BLaER1 (cell line): ENCODE measurements around the gene TFCP2.
A peak's percentile ranks its signal among the peaks of the same experiment; 100 is the strongest.
"Not testable (repeated sequence)": the region's sequence is repeated elsewhere in the genome, so short reads cannot be mapped to it uniquely, and the experiment has no call there.

ENCODE experiments used
- H3K27ac ChIP-seq: shearing (Covaris generic); formaldehyde crosslinking; 2 replicates; pipeline ENCODE4 v1.8.1; 2022
- H3K27me3 ChIP-seq: shearing (Covaris generic); formaldehyde crosslinking; 2 replicates; pipeline ENCODE4 v1.8.1; 2022
- H3K36me3 ChIP-seq: shearing (Covaris generic); formaldehyde crosslinking; 2 replicates; pipeline ENCODE4 v1.8.1; 2022
- H3K4me1 ChIP-seq: shearing (Covaris generic); formaldehyde crosslinking; 2 replicates; pipeline ENCODE4 v1.8.1; 2022
- H3K4me2 ChIP-seq: shearing (Covaris generic); formaldehyde crosslinking; 2 replicates; pipeline ENCODE4 v1.8.1; 2022
- H3K4me3 ChIP-seq: shearing (Covaris generic); formaldehyde crosslinking; 2 replicates; pipeline ENCODE4 v1.8.1; 2022
- H3K9ac ChIP-seq: shearing (Covaris generic); formaldehyde crosslinking; 2 replicates; pipeline ENCODE4 v1.8.1; 2022
- H3K9me3 ChIP-seq: shearing (Covaris generic); formaldehyde crosslinking; 2 replicates; pipeline ENCODE4 v1.8.1; 2022
- H4K20me1 ChIP-seq: shearing (Covaris generic); formaldehyde crosslinking; 2 replicates; pipeline ENCODE4 v1.8.1; 2022
- Cebpa-rat ChIP-seq: shearing (Covaris generic); IDR thresholded peaks from 2 replicates; pipeline ENCODE4 v1.8.1; 2022

Gene TFCP2, protein sequence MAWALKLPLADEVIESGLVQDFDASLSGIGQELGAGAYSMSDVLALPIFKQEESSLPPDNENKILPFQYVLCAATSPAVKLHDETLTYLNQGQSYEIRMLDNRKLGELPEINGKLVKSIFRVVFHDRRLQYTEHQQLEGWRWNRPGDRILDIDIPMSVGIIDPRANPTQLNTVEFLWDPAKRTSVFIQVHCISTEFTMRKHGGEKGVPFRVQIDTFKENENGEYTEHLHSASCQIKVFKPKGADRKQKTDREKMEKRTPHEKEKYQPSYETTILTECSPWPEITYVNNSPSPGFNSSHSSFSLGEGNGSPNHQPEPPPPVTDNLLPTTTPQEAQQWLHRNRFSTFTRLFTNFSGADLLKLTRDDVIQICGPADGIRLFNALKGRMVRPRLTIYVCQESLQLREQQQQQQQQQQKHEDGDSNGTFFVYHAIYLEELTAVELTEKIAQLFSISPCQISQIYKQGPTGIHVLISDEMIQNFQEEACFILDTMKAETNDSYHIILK

DNA sequence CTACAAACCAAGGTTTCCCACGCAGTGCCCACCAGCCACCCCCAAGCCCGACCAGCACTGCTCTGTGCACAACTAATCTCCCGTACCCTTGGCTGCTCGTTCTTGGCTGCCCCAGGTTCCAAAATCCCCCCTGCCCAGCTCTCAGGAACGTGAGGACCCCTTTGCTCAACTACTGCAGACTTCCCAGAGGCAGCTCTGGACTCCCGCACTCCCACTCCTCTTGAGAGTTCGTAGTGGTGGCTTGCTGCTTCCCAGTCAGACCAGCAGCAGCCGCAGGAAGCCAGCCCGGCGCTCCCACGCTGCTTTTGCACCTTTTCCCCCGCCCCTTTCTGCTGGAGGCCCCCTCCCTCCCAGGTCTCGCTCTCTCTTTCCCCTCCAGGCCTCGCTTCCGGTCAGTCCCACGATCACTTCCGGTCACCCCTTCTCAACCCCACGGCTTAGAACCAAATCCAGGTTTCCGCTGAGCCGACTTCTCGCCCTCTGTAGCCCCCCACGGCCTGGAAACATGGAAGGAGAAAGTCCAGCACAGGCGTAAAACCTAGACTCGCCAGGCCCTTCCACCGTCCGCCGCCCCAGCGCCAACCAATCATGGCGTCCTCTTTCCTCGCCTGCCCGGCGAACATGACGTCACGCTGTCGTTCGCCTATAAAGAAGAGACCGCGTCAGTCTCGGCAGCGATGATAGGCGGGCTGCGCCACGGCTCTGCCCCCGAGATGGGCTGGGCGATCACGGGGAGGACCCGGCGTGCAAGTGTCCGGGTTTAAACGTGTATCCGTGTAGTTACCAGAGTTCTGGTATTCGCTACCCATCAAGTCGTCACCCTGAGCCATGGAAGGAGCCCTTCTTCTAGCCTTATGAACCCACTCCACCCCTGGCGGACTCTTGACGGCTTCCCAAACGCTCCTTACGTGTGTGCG, at the start of gene TFCP2:
TSS of gene TFCP2 (minus strand) at position 621 of the 917 bp plus-strand sequence. CDS start 713 bp downstream, outside the sequence.
- H4K20me1 ChIP-seq = no peaks in the 10 kb centered on the region
- H3K27me3 ChIP-seq = peaks cover 24% of the 10 kb centered on the region
- no peaks in the 10 kb centered on the region for H3K4me1 ChIP-seq
- H3K9me3 ChIP-seq = peaks cover 17% of the 10 kb centered on the region
- H3K36me3 ChIP-seq = no peaks in the 10 kb centered on the region
- TF ChIP-seq Cebpa-rat = no peak
- H3K27ac ChIP-seq = no peak within 1 kb of the TSS
- H3K4me3 ChIP-seq = peak within 1 kb of the TSS; percentile 57
- H3K9ac ChIP-seq = no peak within 1 kb of the TSS
- peak within 1 kb of the TSS; percentile 38 for H3K4me2 ChIP-seq

DNA sequence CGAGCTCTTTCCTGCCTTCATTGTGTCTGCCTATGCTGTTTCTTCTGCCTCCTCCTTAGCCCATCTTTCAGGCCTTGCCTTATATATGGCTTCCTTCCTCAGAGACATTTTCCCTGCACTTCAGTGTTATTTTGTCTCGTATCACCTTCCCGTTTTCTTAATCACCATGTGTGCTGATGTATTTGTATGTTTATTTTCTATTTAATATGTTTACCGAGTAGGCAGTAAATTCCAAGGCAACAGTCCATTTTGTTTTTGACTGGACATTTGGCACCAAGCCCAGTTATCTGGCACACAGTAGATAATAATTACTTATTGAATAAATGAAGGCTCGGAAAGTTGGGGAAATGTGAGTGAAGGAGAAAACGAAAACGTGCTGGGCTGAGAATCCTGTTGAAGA, 49.5 kb upstream of the TFCP2 start:
- Histone ChIP-seq H3K9me3 (no peaks in the 10 kb centered on the region), H3K4me3 (no peak overlapping the region), H3K9ac (no peak overlapping the region), H3K27ac (no peak overlapping the region), H3K27me3 (no peaks in the 10 kb centered on the region), H3K4me2 (no peak overlapping the region), H4K20me1 (no peaks in the 10 kb centered on the region), H3K4me1 (peaks cover 14% of the 10 kb centered on the region), H3K36me3 (no peaks in the 10 kb centered on the region)
- TF ChIP-seq Cebpa-rat = no peak

DNA sequence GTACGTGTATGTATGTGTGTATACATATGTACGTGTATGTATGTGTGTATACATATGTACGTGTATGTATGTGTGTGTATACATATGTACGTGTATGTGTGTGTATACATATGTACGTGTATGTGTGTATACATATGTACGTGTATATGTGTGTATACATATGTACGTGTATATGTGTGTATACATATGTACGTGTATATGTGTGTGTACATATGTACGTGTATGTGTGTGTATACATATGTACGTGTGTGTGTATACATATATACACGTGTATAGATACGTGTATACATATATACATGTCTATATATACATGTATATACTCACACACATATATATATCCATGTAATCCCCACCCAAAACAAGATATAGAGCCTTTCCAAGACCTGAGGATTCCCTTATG, 46.9 kb upstream of the TFCP2 start:
- not testable (repeated sequence) for H3K9me3 ChIP-seq, H3K4me2 ChIP-seq, H3K4me3 ChIP-seq, H3K36me3 ChIP-seq, H4K20me1 ChIP-seq, H3K27me3 ChIP-seq, H3K9ac ChIP-seq, H3K27ac ChIP-seq
- peaks cover 21% of the 10 kb centered on the region for H3K4me1 ChIP-seq

DNA sequence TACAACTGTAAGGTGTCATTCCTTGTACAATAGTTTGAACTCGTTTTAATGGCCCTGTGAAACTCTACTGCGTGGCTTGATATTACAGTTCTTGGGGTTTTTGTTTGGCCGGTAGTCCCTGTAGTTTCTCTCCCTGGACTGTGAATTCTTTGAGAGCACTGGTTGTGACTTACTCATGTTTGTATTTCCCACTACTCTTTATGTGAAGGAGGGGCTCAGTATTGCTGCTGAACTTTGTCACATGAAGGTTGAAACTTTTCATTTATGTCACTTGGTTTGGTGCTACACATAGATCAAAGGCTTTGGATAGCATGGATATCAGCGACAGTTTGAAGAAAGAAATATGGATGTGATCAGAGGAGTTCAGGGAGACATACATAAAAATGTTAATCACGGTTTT, 46.4 kb upstream of the TFCP2 start:
- H3K4me2 ChIP-seq = peak overlapping the region; percentile 92
- no peak for TF ChIP-seq Cebpa-rat
- H3K9ac ChIP-seq = 0 out of 2 replicates have a peak overlapping the region, but pooled peaks have one; percentile 84
- H4K20me1 ChIP-seq = no peaks in the 10 kb centered on the region
- peaks cover 3% of the 10 kb centered on the region; the same call in 1 of the 2 replicates for H3K27me3 ChIP-seq
- no peak overlapping the region for H3K4me3 ChIP-seq
- H3K36me3 ChIP-seq = no peaks in the 10 kb centered on the region
- peaks cover 21% of the 10 kb centered on the region for H3K4me1 ChIP-seq
- no peaks in the 10 kb centered on the region for H3K9me3 ChIP-seq
- no peak overlapping the region for H3K27ac ChIP-seq

DNA sequence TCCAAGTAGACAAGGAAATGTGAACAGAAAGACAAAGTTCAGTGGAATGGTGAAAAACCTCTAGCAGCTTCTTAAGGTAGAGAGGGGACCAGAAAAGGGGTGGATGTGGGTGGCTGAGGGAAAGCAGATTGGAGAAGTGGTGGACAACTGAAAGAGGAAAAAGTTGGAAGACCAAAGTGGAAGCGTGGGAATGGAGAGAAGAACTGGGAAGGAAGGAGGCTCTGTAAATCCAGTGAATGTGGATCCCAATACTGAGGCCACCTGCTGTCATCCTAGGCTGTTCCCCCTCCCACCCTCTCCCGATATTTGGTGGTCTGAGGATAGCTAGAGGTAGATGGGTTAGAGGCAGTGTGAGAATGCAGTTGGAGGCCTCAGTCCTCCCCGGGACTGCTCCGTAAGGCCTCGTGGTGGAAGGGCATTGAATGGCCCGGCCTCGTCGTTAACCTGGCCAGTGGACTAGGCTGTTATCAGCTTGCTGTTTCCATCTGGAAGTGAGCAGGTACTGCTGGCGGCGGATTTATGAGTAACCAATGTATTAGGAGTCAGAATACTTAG, 45.7 kb upstream of the TFCP2 start:
- Histone ChIP-seq H3K4me3 (peak overlapping the region; percentile 76), H3K27ac (peak overlapping the region; percentile 85), H3K27me3 (peaks cover 3% of the 10 kb centered on the region; the same call in 1 of the 2 replicates), H3K4me2 (peak overlapping the region; percentile 92), H3K9me3 (no peaks in the 10 kb centered on the region), H3K4me1 (peaks cover 21% of the 10 kb centered on the region), H4K20me1 (no peaks in the 10 kb centered on the region), H3K36me3 (no peaks in the 10 kb centered on the region), H3K9ac (peak overlapping the region; percentile 84)
- TF ChIP-seq Cebpa-rat = no peak

DNA sequence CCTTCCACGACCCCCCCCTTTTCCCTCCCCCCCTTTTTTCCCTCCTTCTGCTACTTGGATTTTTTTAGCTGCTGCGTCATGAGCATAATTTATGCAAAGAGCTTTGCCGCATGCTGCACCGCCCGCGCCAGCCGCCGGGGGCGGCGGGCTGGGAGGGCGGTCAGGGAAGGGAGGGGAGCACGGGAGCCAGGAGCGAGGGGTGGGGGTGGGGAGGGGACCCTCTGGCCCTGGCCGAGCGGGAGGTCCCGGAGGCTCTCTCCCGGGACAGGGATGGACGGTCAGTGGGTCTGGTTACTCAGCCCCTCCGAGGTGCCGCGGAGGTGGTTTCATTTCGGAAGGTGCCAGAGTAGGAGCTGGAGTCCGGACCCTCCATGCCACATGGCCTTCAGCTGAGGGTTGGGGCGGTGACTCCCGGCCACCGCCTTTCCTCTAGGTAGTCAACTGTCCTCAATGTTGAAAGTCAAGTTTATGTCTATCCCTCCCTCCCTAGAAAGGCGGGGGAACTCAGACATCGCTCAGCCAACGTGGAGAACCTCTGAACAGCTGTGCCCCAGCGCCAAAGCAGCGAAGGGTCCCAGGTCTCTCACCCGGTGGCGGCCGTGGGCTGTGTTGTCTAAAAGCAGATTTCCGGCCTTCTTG, 45.2 kb upstream of the TFCP2 start, which contains the start of gene POU6F1:
TSS of gene POU6F1 (minus strand) at position 95 of the 639 bp plus-strand sequence. CDS start 11,226 bp downstream, outside the sequence.
- Histone ChIP-seq H3K36me3 (no peaks in the 10 kb centered on the region), H4K20me1 (no peaks in the 10 kb centered on the region), H3K4me3 (peak within 1 kb of the TSS; percentile 76), H3K4me1 (peaks cover 21% of the 10 kb centered on the region), H3K9ac (peak within 1 kb of the TSS; percentile 84), H3K9me3 (no peaks in the 10 kb centered on the region), H3K27ac (peak within 1 kb of the TSS; percentile 85), H3K27me3 (peaks cover 3% of the 10 kb centered on the region; the same call in 1 of the 2 replicates), H3K4me2 (peak within 1 kb of the TSS; percentile 92)
- TF ChIP-seq Cebpa-rat = no peak

DNA sequence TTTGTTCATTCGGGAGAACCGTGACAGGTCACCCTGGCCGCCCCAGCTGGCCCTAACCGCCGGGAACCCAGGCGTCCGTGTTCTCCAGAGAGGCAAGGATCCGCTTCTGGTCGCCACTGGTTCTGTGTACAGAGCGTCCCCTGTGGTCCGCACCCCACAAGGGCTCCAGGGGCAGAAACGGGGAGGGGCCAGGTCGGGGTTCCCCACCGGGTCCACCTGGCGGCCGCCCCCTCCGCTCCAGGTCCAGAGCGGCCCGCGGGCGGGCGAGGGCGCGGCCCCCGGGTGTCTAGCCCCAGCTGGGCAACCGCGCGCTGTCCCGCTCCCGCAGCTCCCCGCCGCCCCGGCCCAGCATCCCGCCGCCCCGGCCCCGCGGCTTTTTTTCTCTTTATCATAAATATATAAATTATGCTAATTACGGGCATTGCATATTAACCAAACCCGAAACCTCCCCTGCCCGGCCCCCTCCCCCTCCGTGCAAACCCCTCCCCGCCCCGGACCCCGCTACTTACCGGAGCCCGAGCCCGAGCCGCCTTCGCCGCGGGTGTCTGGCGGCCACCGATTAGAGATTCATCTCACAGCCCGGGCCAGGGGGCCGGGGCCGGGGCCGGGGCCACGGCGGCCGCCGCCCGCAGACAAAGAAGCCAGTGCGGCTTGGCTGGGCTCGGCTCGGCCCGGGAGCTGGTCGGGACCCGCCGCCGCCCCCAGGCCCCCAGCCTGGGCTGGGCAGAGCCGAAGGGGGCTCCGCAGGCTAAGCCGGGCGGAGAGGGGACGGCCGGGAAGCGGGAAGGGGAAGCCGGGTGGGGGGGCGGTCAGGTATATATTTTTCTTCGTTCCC, 44.4 kb upstream of the TFCP2 start:
- Histone ChIP-seq H3K9me3 (no peaks in the 10 kb centered on the region), H3K27ac (peak overlapping the region; percentile 80), H3K36me3 (no peaks in the 10 kb centered on the region), H3K4me3 (peak overlapping the region; percentile 76), H3K27me3 (peaks cover 3% of the 10 kb centered on the region; the same call in 1 of the 2 replicates), H3K9ac (peak overlapping the region; percentile 84), H3K4me1 (peaks cover 21% of the 10 kb centered on the region), H3K4me2 (peak overlapping the region; percentile 89), H4K20me1 (no peaks in the 10 kb centered on the region)
- TF ChIP-seq Cebpa-rat = no peak

DNA sequence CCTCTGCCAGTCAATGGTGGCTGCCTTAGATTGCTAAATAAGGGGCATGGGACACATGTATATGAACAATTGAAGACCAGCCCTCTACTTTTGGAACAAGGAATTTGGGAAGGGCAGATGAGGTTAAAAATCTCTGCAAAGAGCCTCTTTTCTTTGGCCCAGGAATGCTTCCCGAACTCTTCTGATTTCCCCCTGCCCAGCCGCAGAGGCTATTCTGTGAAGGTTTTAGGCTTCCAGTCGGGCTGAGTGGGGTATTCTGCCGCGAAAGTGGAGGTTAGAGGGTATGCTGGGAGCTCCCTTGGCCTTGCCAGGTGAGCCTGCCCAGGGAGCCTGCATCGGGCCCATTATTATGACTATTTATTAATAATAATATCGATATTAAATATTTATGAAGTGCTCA, 43.7 kb upstream of the TFCP2 start:
- peaks cover 21% of the 10 kb centered on the region for H3K4me1 ChIP-seq
- H3K27me3 ChIP-seq = peaks cover 3% of the 10 kb centered on the region; the same call in 1 of the 2 replicates
- H3K4me3 ChIP-seq = peak overlapping the region; percentile 76
- no peak overlapping the region for H3K27ac ChIP-seq
- H3K9ac ChIP-seq = 0 out of 2 replicates have a peak overlapping the region, but pooled peaks have one; percentile 84
- H4K20me1 ChIP-seq = no peaks in the 10 kb centered on the region
- H3K9me3 ChIP-seq = no peaks in the 10 kb centered on the region
- H3K36me3 ChIP-seq = no peaks in the 10 kb centered on the region
- no peak for TF ChIP-seq Cebpa-rat
- H3K4me2 ChIP-seq = peak overlapping the region; percentile 89
